Fibroblast of skin of back (primary cell): ENCODE data around the gene PDZRN4.

Experiments
- DNase-seq: peaks from one replicate; pipeline ENCODE4 v3.0.0-alpha.2; 2013

PDZRN4 gene

DNA sequence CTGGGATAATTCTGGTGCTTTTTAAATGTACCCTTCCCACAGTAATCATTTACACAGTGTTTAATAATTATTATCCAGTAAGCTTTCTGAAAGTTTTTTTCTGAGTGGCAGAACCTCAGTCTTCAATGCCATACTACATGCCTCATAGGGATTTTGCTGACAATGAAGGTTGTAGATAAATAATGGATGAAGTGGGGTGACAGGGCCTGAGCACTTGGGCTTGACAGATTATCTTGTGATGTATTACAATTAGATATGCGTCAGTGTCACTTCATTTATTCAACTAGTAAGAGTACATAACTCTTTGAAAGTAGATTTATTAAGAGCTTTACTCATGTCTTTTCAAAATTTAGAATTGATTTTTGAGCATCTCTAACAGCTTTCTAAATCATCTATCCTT, 176.1 kb downstream of the PDZRN4 start:
- no peak for DNase-seq

DNA sequence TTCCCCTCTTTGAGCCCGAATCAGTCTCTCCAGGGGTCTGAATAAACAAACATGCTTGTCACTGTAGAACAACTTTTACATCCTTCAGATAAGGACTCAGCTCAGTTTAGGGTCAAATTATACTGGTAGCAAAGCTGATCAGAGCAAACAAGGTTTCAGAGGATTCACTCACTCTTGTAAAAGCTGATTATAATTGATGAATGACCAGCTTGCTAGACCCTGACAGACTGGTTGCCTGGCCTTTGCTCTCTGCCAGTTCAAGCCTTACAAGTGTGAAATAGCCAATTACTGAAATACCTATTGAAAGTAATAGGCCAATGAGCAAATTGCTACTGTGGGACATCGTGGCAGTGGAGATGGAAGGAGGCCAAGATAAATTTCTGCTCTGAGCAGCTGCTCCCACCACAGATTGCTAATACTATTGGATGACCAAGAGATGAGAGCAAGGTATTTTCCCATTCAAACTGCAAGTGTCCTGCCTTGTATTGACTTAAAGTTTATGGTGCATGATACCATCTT, 177.6 kb downstream of the PDZRN4 start:
- DNase-seq: no peak

DNA sequence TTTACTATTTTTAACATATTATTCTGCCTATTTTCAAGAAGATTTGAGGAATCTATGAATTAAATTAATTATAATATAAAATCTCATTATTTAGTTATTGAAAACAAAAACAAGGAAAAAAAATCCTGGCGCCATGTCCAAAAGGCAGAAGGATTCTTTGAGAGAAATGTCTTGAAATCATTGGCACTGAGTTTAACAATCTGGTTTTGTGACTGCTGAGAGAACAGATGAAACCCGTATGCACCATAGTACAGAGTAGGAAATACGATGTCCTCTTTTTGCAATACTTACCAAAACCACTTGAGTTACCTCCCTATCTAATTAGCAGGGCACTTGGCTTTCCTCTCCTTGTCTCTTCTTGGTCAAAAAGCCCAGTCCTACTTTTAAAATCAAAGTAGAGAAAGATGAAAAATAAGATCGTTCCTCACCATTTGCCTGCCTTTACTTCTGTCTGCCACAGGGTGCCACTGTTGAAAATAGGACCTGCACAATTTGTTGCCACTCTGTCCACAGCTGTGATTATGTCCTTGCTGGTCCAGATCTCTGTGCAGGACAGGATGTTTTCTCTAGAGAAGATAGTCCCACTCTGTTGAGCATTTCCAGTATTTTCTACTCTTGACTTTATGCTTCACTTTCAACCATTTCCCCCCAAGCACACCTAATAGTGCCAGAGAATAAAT, 179.7 kb downstream of the PDZRN4 start:
- DNase-seq: no peak

DNA sequence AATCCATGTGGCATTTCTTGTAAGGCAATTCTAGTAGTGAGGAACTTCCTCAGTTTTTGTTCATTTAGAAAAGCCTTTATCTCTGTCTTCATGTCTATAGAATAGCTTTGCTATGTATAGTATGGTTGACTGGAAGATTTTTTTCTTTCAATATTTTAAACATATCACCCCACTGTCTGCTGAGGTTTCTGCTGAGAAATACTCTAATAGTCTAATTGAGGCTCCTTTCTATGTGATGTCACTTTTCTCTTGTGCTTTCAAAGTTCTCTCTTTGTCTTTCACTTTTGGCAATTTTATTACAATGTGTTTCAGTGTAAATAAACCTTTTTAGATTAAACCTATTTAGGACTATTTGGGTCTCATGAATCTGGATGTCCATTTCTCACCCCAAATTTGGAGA, 192.8 kb downstream of the PDZRN4 start:
- DNase-seq: no peak

DNA sequence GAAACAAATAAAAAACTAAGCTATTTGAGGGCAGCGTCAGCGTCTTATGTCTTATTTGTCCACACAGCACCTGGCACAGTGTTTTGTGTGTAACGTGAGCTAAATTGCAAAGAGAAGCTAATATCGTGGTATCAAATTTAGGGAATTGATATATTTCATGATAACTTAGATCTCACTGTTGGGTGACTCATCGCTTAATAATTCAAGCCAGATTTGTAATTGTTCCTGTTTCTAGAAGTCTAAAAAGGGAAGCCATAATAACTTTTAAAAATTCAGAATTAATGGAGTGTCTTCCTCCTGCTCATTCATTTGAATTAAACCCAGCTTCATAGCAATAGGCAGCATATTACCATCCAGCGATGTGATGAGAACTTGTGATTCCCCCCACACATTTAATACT, 214.7 kb downstream of the PDZRN4 start:
- DNase-seq: peak; percentile 2

DNA sequence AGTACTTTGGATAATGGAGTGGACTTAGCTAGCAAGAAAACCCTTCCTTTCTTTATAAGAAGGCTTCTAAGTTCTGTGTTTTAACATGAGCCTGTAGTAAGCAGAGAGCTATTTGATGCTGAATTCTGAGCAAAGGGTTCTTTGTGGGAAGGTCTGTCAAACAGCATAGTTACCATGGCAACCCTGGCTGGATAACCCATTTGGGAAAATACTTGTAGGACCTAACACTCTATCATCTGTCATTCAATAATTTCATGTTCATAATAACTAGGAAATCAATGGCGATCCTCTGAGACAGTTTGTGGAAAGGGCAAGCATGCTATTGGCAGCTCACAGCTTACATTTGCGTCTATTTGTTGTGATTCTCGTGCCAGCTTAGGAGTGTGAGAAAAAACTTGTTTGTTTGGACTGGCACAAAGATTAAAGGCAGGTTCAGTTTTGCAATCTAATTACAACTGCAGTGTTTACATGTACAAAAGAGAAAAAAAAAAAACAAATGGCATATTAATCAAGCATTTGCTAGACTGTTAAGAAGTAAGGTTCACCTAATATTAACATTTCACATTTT, 219.2 kb downstream of the PDZRN4 start:
- DNase-seq: no peak

DNA sequence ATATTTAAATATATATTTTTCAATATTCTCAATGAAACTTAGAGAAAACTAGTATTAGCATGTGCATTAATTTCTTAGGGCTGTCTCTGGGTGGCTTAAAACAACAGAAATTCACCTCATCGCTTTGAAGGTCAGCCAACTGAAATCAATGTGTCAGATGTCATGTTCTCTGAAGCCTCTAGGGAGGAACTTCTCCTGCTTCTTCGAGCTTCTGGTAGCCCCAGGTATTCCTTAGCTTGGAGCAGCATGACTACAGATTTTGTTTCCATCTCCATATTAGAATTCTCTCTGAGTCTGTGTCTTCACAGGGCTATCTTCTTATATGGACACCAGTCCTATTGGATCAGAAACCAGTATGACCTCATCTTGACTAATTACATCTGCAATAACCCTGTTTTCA, 221.5 kb downstream of the PDZRN4 start:
- DNase-seq: no peak

DNA sequence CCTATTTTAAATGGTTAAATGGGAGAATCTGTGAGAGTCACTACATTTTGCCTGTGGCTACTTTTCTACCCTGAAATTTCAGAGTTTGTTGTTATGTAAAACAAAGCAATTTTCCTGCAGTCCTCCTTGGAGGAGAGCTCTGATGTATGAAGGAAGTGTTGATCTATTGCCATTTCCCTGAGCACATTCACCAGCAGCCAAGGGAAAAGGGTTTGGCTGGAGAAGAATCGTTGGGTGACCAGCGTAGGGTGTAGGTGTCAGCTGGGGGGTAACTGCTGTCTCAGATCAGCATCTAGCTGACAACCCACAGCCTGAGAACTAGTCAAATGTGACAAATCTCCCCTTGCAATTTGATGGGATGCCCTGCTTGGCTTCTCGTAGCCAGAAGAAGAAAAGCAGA, 230.5 kb downstream of the PDZRN4 start:
- DNase-seq: no peak

DNA sequence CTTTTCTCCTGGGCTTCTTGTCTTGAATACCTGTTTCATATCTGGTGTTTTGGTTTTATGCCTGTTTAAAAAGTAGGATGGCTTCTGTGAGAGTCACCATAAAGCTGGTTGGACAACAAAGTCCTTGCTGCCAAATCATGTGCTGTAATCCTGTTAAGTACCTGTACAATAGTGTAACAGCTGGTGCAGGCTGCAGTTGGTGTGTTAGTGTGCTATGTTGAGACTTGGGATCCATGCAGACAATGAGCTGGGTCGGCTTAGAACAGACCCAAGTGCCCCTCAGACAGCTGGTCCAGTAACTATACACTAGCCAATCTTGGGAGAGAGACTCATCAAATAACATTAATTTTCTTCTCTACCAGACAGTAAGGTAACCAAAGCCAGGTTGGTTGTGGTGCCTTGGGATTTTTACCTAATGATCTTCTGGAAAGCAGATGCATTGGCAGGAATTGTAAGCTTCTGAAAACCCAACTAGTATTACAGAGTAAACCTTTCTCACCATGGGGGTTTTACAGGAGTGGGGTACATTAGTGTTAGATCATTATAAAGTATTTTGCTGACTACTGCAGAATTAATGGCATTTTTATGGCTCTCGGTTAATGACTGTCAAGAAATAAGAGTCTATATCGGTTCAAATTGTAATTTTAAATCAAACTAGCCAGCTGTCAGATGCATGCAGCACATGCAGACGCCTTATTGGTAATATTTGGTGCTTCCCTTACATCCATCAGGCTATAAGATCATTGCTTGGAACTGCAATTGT, 231.2 kb downstream of the PDZRN4 start:
- no peak for DNase-seq

DNA sequence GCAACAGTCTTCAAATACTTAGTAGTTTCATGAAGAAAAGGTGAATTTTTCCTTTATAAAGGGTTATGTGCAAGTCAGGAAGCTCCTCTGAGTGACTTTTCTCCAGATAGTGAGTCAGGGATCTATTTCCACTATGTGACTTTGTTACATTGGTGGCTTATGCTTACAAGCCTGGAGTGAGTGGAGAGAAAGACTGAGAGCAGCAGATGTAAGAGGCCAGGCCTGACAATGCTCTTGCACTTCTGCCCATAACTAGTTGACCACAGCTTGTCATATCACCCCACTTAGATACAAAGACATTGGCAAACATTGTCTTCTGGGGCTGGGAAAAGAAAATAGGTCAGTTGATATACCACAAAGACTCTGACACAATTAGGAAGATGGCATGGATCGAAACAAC, 236.5 kb downstream of the PDZRN4 start:
- no peak for DNase-seq

DNA sequence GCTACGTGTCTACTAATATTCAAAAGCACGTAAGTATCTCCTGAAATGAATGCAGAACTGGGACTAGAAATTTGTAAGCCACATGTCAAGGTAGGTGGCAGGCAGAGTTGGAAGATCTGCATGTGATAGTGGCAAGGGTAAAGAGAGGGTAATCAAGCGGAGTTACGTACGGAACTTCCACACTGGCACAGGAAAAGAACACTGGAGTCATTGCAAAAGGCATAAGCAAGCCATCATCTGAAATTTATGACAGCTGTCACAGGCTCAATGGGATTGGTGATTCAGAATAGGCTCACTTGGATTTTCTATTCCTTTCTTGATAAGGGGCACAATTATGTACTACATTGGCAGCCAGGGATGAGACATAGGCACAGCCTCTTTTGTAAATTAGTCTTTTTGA, 245.3 kb downstream of the PDZRN4 start:
- DNase-seq: no peak

DNA sequence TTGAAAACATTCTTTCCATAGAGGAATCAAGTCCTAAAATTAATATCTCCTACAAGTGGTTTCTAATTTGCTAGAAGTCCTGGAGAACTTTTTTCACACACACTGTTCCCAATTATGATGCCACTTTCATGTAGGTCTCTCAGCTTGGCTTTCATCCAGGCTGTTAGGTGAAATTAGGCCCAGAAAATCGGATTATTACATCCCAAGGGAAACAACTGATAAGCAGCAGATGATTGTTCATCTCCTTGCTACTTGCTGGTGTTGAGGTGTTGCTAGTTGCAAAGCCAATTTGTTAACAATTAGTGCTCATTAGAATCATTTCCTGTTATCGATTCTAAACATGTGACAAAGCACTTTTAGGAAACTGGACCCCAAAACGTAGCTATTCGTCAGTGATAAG, 248.0 kb downstream of the PDZRN4 start:
- no peak for DNase-seq

DNA sequence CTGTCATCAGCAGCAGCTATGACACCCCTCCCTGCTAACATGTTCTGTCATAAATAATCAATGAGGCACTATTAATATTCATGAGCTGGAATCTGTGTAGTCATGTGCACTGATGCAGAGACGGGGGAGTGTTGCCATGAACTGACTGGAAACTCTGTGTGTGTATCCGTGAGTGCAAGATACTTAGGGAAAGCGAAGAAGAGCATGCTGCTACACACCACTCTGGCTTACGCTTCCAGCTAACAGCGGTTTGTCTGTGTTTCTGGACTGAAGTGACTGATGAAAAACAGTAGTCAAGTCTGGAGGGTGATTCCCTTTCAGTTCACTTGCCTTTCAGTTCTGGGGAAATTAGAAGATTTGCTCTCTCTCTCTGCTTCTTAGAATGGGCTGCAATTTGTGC, 249.4 kb downstream of the PDZRN4 start:
- no peak for DNase-seq

DNA sequence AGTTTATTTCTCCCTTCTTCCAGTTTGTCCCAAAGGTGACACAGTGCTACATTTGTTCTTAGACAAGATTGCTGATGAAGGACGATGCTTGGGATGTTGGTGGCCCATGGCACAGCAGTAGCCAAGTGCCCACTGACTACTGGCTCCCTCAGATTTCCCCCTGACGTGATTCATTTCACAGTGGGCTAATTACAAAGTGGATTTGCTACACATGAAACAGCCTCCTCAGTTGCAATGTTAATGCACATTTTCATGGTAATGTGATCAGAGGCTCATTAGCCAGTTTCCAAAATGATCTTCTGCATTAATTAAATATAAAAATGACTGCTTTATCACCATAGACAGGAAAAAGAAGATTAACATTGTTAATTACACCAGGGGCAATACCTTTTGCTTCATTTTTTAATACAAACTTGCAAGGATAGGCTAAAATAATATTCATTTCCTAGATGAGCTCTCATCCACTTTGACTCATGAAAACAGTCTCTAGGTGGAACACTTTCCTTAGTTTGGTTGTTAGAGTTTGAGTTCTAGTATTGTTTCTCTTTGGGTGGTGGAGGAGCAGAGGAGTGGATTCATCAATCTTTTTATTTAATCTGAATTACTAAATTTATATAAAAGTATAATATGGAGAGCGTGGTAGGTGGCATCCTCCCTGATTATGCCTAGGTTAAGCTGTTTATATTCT, 250.9 kb downstream of the PDZRN4 start:
- no peak for DNase-seq

DNA sequence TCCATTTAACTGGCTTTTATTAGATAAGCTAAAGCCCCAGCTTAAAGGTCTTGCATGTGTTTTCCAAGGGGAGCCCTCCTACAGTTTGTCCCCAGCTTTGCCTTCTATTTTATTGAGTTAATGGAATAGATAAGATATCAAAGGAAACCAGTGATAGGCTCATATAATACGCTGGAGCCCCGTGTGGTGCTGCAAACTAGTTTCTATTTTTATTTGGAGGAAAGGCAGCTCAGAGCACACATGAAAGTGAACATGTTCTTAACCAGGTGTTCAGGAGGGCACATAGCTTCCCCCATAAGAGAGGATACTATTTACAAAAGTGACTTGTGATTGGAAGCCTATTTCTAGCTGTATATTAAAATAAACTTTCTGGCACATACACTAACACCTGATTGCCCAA, 251.7 kb downstream of the PDZRN4 start:
- DNase-seq: no peak

DNA sequence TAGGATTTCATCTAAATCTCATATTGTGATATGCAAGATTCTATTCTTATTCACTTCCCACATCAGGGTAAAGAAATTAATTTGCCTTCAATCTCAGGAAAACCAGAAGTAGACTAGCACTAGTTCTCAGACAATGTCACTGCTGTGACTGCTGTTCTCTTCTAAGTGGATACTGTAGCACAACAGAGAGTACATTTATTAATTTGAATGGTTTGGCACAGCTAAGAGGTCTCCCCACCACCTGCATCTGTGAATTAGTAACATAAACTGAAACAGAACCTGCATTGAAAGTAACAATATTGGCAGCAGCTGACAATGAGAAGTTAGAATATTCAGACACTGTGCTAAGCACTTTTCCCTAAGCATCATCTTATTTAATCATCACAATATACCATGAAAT, 253.1 kb downstream of the PDZRN4 start:
- no peak for DNase-seq

DNA sequence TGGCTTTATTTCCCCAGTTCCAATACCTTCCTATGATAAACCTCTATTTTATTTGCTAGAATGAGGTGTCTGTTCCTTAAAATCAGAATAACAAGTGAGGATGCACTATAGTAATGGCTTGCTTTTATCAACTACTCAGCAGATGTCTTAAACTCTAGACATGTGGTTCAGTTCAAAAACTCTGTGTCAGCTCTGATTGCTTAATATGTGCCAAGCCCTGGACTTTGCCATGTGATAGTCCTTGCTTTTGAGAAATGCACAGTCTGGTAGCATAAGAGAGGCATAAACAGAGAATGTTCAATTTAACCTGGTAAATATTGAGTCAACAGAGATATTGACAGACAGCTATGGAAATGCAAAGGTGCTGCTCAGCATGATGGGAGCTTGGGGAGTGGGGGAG, 254.8 kb downstream of the PDZRN4 start:
- no peak for DNase-seq

DNA sequence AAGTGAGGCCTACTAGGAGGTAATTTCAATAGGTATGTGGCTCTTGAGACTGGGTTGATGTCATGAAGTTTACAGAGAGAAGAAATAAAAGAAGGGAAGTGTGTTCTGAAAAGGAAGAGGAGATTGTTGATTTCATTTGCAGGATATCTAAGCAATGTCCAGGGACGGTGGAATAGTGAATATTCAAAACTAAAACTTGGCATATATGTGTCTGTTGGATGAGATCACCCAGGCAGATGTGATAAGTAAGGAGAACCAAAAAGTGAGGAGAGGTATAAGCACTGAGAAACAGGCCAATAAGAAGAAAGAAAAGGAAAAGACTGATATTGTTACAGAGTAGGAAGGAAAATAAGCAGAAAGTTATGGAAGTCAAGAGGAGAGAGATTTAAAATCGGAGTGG, 255.6 kb downstream of the PDZRN4 start:
- DNase-seq: no peak

DNA sequence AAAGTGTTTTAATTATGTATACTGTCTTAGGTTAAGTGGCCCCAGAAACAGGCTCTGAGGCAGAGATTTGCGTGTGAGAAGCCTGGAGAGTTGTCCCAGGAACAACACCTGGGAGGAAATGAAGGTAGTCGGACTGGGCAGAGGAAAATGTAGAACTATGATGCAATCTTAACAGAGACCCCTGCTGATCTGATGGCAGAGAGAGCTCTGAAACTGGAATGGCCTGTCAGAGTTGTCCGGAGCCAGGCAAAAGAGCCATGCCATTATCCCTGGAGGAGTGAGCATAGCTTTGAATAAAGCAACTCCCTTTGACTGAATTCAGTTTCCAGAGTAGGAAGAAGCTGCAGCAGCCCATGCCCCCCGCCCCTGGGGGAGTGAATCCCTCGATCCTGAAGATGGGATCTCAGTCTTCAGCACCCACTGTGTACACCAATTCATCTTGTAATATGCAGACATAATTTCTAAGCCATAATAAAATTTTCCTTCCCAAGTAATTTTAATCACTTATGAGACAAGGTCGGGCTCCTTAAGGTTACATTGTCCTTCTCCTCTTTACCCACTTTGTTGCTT, 264.8 kb downstream of the PDZRN4 start:
- no peak for DNase-seq

DNA sequence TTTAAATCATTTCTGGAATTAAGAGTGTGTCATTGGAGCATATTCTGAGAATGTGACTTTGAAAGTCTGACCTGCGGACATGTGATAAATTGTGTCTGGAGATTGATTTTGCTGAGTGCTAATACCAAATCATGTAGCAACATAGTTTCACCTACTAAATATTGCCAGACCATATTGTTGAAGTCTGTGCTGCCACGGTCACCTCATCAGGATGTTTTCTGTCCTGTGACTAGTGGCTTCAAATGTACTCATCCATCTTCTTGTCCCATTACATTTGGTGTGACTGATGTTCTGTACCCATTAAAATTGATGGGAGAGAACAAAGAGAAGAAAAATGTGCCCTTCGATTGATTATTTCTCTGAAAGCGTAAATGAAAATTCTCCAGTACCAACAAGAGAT, 265.3 kb downstream of the PDZRN4 start:
- DNase-seq: no peak

DNA sequence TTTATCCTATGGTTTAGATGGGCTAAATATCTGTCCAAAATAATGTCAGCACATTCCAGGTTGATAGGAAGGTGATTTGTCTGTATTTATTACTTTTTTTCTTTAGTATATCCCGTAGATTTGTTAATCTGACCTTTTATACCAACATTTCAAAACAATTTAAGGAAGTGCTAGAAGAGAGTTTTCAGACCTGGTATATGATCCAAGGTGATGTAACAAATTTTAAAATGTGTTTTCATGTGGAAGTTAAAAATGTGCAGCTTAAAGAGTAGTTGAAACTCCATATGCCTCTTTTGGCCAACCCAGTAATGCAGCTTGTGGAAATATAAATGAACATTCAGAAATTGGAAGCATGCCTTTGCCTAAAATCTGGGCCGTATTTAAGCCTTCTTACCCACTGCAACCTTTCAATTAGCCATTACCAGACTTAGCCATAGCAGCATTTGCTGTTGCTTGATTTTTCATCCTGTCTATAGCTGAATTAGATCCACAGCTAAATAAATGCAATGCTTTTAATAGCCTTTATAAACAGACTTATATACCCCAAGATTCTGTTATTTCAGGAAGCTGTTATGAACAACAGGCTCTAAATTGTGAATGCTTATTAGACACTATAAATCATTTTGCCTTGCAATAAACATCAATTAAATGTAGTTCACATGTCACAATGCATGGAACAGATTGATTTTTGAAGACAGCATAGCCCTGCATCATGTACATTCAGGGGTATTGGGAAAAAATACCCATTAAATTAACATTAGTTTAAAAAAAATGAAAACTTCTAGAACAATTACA, 271.2 kb downstream of the PDZRN4 start:
- no peak for DNase-seq

DNA sequence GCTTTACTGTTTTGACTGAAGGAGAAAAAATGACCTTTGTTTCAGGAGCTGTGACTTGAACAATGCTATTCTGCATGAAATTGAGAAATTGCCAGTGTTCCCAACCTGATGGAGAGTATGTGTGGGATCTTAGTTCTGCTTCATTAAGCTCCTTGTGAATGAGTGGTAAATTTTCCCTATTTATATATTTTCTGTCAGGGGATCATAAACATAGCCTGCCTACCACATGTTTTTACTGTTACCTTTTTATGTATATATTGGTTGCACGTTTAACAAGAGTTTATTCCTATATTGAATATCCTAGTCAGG, 271.7 kb downstream of the PDZRN4 start:
- no peak for DNase-seq
